ENCODE data around the gene TRERF1.

- TF ChIP-seq, protein P1, sequence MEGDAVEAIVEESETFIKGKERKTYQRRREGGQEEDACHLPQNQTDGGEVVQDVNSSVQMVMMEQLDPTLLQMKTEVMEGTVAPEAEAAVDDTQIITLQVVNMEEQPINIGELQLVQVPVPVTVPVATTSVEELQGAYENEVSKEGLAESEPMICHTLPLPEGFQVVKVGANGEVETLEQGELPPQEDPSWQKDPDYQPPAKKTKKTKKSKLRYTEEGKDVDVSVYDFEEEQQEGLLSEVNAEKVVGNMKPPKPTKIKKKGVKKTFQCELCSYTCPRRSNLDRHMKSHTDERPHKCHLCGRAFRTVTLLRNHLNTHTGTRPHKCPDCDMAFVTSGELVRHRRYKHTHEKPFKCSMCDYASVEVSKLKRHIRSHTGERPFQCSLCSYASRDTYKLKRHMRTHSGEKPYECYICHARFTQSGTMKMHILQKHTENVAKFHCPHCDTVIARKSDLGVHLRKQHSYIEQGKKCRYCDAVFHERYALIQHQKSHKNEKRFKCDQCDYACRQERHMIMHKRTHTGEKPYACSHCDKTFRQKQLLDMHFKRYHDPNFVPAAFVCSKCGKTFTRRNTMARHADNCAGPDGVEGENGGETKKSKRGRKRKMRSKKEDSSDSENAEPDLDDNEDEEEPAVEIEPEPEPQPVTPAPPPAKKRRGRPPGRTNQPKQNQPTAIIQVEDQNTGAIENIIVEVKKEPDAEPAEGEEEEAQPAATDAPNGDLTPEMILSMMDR (IDR thresholded peaks at IDR 0.05): no peak
- TF ChIP-seq POLR2A (IDR thresholded peaks at IDR 0.05): no peak
These were observed 85.6 kb downstream of the TRERF1 start for GRCh38 chr6:42366011-42366705.
